IPS-NIHi11 (cell line): ENCODE results near the gene TSPAN9.

Source experiments
- DNase-seq: peaks from one replicate; pipeline ENCODE4 v3.0.0; 2012; ENCODE audit warnings: mixed read lengths, low spot score

The TSPAN9 gene

DNA sequence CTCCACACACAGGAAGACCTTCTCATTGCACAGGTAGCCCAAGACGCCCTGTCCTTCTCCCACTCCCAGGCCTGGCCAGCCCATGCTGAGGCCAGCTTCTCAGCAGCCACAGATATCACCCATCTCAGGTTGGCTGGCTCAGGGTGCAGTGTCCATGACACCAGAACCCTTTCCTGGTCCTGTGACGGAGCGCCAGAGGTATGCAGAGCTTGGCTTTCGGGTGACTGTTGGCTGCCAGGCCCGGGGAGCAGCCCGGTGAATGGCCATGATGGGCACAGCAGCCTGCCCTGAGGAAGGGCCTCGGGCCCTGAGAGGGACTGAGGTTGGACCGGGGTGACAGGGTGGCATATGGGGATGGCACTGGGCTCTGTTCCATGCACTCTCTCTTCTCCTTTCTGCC, 173.4 kb downstream of the TSPAN9 start:
- no peak for DNase-seq

DNA sequence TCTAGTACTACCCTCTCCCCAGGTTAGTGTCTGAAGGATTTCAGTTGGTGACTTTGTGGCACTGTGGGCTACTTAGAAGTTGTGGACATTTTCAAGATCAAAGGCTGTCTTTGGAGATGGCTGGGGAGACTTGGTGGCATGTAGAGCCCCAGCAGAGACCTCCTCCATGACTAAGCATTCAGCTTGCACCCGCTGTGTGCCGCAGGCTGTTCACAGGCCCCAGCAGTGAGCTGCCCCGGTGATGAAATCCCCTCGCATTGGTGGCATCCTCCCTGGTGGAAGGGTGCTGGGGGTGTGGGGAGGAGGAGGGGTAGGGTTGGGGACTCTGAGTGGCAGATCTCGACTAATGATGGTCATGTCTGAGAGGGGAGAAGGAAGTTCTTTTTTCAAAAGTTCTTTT, 173.9 kb downstream of the TSPAN9 start:
- no peak for DNase-seq

DNA sequence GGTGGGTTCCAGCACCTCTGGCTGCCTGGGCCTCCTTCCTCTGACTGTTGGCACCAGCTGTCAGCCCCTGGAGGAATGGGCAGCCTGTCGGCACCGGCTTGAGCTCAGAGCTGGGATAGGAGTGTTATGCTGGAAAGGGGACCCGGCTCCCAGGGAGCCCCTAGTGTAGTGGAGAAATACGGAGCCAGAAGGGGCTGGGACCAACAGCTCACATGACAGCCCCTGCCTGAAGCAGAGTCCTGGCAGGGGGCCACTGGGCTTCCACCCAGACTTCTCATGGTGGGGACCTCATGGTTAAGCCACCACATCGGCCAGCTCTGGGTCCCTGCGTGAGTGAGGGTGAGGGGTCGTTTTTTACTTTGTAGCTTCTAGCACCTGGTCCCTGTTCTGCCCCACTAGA, 174.5 kb downstream of the TSPAN9 start:
- DNase-seq = no peak

DNA sequence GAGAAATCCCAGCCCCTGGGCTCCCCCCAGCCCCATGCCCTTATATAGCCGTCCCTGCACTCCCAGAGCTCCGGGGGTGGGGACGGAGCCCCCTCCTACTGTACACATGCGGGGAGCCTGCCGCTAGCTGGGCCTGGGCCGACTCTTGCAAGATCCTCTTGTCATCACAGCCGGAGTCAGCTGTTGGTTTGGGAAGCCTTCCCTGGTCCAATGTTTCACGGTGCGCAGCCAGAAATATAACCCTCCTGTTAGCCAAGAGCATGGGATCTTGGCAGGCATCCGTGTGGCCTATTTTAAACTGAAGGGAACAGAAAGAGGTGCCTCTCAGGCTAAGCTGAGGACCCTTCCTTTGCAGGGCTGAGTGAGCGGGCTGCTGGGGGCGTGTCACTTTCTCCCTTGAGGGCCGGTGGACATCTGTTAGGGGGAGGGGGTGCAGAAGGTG, 175.3 kb downstream of the TSPAN9 start:
- DNase-seq = no peak

DNA sequence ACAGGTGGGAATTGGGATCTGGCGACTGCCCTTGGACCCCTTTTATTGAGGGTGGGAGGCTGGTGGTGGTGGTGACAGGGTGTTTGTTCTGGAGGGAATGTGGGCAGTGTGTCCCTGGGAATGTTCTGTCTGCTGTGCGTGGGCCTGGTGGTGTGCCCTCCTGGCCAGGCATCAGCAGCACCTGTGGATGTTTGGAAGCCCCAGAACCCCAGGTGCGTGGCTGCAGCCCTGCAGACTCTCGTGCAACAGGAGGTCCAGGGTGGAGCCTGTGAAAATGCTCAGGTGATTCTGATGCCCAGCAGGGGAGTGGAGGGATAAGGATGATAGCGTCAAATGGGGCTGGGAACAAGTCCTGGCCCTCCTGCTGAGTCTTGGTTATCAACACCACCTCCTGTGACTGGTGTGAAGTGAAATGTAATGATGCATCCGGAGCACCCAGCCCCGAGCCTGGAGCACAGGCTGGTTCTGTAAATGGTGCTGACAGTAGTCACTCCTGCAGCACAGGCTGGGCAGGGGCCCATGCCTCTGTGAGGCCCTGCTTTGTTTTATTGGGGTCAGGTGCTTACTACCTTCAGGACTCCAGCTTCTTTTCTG, 176.6 kb downstream of the TSPAN9 start:
- no peak for DNase-seq

DNA sequence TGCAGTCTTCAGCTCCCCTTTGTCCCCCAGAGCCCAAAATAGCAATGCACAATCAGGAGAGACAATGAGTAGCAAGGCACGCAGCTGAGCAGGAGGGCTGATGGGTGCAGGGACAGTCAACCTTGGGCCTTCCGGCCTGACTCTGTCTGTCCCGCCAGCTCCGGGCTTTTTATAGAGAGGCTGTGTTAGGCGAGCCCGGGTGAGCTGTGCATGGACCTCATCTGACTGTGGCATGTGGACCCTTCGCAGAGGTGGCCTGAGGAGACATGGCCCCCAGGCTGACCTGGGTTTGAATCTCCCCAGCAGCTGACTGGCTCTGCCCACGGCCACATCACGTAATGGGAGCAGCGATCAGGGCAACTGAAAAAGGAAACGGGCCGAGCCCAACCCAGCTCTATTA, 177.9 kb downstream of the TSPAN9 start:
- no peak for DNase-seq

DNA sequence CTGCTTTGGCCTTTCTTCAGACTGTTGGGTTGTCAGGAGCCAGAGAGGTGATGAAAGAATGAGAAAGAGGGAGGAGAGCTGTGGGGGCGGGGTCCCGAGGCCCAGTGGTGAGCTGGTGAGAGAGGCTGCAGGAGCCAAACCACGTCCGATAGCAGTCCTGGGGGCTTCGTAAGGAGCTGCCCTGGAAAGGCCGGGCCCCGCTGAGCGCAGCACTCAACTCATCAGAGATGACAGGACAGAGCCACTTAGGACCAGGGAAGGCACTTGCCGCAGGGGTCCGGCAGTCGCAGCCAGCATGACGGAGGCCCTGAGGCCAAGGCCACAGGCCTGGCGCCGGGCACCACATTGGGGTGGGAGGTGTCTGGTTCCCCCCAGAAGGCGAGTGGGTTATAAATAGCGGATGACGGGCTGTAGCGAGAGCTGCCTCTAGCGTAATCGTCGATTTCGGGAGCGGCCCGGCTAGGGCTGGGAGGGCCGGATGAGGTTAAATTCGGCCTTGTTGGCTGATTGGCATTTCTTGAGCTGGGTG, 179.0 kb downstream of the TSPAN9 start:
- no peak for DNase-seq

DNA sequence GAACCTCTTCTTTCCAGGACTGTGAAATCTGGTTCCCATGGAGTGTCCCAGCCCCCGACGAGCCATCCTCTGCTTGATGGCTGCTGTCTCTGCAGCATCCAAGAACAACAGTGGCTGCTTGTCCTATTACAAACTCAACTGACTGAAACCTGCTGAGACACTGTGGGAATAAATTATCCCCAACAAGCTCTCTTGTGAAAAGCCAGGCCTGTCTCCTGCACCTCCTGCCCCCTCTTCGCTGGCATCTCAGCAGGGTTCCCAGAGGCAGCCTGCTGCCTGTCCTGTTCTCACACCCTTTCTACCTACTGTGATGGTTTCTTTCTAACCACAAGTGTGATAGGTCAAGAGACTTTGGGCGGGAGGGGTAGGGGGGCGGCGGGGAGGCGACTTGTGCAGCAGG, 180.2 kb downstream of the TSPAN9 start:
- no peak for DNase-seq

DNA sequence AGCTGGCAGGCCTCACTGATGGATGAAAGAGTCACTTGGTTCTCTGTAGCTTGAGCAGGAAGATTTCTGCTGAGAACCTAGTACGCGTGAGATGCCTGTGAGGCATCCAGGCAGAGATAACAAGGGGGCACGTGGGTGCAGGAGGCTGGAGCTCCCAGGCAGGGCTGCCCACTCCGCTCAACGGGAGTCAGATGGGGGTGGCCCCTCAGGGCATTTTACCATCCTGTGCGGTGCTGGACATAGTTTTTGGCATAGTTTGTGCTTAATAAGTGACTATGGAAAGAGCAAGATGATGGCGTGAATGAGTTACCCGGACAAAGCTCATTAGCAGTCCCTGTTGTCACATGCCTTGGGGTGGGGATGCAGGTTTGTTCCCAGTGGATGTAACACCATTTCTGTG, 182.8 kb downstream of the TSPAN9 start:
- no peak for DNase-seq

DNA sequence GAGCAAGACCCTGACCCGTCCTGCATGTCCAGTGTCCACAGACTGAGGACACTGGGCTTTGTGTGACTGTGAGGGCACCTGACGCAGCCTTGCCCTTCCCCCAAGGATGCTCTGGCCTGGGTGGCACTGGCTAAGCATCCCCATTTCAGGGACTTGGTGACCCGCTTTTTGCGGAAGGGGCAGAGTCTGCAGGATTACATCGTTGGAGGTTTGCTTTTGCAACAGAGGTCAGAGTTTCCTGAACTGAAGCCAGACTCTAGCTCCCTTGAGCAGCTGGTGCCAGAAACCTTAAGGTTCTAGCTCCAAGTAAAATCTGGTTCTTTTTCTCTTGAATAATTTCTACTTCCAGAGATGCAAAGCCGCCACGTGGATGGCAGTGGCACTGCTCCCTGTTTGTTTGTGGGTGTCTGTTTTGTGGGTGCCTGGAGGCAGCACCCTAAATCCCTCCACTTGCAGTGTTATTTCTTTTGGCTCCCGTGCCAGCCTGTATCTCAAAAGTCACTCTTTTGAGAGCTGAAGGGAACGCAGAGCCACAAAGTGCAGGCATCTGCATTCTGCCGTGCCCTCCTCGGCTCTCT, 184.7 kb downstream of the TSPAN9 start:
- no peak for DNase-seq

DNA sequence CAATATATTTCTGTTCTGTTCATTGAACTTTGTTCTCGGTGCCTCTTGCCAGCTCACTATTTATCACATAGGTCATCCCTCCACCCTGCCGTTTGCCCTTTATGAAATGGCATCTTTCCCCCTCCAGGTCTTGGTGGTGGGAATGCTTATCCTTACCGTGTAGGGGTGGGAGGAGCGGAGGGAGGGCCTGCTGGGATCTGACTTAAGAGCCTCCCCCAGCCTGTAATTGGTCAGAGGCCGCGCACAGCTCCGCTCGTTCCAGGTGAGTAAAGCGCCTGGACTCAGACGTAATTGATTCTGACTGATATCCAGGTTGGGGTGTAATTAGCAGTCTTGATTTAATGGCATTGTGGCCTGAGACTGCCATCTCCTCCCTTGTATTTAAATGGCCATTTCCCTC, 185.3 kb downstream of the TSPAN9 start:
- DNase-seq = no peak

DNA sequence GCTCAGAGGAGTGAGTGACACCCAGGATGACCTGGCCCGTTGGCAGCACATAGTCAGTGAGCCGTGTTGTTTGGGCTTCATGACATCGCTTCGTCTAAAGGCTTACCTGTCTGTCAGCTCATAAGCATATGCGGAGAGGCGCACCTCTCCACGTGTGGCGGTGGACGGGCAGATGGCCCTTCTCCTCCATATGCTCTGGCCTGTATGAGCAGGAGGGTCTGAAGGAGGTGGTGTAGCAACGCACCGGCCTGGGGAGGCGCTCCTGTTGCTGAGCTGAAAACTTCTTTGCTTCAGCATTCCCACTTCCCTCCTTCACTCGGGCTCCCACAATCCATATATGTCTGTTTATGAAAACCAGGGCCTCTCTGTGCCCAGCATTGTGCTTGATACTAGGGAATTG, 186.1 kb downstream of the TSPAN9 start:
- no peak for DNase-seq

DNA sequence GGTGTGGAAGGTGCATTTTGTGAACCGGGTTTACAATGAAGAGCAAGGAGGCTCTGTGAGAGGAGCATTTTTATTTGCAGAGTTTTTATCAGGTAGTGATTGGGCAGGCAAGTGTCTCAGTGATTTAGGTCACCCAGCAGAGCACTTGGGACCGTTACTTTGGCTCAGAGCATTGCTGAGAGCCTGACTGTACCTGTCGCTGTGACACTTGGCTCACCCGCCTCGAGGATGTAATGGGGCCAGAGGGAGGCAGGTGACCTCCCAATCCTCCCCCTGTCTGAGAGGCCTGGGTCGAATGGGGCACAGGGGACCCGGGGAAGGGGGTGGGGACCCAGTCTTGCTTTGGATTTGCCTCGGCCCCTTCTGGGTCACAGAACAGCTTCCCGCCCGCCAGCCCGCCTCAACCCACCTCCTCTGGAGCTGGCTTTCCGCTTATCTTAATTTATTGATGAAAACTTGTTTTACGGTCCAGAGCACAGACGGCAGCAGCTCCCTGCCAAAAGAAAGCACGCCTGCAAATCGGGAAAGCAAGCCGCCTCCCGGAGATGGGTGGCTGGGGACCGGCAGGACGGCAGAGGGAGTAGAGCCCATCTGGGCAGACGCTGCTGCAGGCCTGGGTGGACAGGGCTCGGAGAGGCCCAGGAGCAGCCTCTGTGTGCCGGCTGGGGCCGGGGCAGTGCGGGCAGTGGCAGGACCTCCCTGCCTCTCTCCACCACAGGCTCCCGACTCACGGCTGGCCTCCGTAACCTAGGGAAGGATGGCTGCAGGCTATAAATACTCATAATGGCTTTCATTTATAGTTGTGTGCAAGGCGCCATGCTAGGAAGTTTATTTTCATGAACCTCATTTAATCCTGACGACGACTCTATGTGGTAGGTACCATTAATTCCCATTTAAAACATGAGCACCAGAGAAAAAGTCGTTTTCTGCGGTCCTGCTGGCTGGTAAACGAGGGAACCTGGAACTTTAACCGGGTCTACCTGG, 187.1 kb downstream of the TSPAN9 start:
- no peak for DNase-seq

DNA sequence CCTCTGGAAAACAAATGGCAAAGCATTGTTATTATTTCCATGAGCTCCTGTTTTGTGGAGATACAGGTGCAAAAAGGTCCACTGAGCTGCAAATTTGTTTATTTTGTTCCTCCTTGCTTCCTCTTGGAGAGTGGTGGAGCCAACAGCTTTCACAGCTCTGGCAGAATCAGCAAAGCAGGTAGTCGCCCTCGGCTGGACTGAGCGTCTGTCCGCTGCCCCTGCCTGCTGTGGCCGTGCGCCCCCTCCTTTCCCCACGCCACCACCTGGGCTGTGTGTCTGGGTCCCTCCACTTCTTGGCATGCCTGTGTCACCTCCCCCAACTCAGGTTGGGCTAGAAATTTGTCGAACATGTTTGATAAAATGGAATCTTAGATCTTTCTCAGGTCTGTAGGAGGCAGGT, 188.2 kb downstream of the TSPAN9 start:
- DNase-seq = no peak

DNA sequence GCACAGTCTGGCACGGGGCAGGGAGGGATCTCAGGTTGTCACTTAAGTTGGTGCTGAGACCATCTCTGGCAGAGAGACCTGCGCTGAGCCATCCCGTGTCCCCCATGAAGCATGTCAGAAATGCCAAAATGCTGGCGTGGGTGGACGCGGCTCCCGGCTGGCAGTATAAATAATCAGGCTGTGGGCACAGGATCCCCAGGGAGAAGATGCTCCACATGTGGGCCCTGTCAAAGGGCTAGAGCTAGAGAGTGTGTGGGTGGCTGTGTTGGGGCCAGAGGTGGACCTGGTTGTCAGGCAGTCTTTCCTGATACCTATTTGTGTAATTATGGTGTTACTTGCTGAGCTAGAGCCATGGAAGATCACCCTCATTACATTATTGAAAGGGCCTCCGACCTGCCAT, 189.5 kb downstream of the TSPAN9 start:
- DNase-seq = no peak

DNA sequence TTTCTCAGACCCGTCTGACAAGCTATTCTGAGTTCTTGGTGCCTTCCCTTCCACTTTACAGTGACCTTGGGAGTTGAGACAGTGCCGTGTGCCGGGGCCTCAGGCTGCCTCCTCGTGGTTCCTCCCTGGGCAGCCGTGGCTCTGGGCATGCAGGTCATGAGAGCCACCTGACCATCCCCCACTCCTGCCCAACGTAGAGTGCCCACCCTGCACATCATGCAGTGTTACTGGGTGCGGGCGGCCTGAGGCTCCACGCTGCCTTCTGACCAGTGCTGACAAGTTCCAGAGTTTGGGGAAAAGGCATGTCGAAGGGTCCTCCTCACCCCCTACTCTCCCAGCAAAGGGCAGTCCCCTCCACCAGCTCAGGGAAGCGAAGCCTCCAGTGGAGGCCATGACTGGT, 190.5 kb downstream of the TSPAN9 start:
- no peak for DNase-seq

DNA sequence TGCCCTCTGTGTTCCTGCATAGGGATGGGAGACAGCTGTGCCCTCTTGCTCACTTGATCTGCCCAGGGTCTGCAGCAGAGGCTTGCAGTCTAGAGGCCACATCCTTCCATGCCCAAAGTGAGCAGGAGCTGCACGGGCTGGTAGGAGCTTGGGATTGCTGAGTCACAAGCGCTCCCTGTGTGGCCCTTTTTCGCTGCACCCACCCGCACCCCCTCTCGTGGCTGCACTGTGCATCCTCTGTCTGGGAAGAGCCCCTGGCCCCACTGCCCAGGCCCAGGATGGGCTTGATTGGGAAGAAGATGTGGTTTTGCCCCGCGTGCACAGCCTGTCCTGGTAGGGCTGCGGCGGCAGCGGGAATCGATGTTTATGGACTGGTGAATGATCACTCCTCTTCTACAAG, 192.4 kb downstream of the TSPAN9 start:
- no peak for DNase-seq

DNA sequence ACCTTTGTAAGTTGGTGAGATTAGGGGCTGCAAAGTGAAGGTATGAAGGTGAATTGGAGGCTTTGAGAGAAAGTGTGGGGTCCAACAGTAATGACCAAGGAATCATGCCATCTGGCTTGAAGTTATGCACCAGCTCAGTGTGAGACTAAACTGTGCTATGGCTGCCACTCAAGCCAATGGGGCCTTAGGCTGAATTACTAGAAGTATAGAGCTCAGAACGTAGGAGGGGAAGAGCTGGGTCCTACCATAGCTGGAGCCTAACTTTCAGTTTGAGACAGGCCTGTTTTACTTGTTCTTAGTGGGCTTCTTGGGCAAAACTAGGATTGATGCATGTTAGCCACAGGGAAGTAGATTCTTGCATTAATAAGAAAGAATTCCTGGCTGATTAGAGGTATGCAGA, 194.0 kb downstream of the TSPAN9 start:
- DNase-seq = no peak

DNA sequence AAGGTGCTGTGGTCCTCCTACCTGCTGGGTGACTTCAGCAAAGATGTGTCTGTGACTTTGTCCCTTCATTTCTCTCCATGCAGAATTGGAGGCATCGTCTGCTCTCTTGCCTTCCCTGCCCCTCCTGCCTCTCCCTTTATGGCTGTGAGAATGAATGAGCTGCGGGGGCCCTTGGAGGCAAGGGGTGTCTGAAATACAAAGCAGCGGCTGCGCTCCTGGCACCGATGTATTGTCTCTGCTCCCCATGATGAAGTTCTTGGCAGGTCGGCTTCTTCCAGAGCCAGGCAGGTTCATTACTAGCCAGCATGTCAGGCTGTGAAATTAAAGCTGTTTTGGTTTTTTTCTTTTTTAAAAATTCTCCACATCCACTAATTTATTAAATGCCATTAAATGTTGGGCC, 194.5 kb downstream of the TSPAN9 start:
- no peak for DNase-seq

DNA sequence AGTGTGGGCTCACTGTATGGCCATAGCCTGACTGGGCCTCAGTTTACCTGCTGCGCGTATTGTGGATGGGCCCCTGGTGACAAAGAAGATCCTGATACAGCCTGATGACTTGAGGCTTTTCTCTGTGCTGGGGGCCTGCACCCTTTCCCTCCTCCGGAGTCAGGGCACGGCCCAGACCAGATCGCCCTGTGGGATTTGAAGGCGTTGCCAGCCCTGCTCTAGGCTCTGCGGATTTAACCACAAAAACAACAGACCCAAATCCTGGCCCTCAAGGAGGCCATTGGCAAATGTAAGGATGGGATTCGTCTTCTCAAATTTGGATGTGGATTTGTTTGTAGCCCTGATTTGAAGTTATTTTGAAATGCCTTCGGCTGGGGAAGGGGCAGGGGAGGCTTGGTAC, 195.8 kb downstream of the TSPAN9 start:
- no peak for DNase-seq

DNA sequence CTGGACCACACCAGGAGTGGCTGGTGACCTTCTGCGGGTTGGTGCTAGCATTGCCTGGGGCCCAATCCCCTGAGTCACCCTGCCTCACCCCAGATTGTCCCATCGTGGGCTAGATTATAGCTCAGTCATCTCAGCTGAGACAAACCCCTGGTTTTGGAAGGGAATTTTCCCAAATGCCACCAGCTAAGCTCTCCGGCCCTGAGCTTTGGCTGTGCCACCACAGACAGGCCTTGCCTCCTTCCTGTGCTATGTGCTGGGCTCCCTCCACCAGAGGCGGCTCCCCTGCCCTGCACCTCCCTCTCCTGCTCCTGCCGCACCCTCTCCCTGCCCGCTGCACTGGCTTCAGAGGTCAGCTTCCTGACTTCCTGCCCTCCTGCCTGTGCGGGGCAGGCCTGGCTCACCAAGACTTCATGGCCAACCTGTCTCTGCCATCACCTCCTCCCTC, 196.3 kb downstream of the TSPAN9 start:
- DNase-seq = no peak

DNA sequence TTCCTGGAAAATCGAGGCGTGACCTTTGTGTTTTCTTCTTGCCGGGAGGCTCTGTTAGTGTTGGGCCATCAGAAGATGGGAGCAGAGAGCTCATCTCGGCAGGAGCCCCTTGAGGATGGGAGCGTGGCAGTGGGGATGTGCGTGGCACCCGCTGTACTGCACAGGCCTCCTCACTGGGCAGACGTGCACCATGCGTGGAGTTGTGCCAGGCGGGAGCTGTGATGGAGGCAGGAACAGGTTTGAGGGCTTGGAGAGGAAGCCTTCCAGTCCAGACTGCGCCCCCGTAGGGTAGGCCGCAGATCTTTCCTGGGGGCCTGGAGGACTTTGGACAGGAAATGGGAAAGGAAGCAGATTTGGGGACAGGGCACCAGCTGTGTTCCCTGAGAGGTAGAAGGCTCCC, 197.5 kb downstream of the TSPAN9 start:
- no peak for DNase-seq
